Stimulated activated CD4-positive, alpha-beta T cell treated with anti-CD3 and anti-CD28 coated beads, Interleukin-12 subunit alpha, Interleukin-12 subunit beta, amount 100 ng/mL, for 48 hours (primary cell): ENCODE measurements around the gene ZNF441.
"Not testable (repeated sequence)": the region's sequence is repeated elsewhere in the genome, so short reads cannot be mapped to it uniquely, and the experiment has no call there.

Experiments used
- DNase-seq, 3 donors: peaks; one replicate each; pipeline ENCODE4 v3.0.0-alpha.2; 2020; ENCODE audit warnings: low read depth in 2 of 3, low spot score in 1 of 3

The ZNF441 gene

DNA sequence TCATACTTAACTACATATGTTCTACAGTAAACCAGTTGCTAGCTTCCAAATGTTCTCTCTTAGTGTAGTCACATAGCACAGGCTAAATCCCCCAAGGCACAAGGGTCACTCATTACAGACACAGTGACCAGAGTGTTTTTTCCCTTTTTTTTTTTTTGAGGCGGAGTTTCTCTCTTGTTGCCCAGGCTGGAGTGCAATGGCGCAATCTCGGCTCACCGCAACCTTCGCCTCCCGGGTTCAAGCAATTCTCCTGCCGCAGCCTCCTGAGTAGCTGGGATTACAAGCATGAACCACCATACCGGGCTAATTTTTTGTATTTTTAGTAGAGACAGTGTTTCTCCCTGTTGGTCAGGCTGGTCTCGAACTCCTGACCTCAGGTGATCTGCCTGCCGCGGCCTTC, 9.9 kb downstream of the ZNF441 start:
- DNase-seq, result not testable (repeated sequence)

DNA sequence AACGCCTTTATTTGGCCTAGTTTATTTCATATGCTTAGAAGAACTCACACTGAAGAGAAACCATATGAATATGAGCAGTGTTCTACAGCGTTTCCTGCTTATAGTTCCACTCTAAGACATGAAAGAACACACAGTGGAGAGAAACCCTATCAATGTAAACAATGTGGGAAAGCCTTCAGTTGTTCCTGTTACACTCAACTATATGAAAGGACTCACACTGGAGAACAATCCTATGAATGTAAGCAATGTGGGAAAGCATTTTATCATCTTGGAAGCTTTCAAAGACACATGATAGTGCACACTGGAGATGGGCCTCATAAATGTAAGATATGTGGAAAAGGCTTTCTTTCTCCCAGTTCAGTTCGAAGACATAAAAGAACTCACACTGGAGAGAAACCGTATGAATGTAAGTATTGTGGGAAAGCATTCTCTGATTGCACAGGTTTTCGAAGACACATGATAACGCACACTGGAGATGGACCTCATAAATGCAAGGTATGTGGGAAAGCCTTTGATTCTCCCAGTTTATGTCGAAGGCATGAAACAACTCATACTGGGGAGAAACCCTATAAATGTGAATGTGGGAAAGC, 13.7 kb downstream of the ZNF441 start:
- DNase-seq, result no peak

DNA sequence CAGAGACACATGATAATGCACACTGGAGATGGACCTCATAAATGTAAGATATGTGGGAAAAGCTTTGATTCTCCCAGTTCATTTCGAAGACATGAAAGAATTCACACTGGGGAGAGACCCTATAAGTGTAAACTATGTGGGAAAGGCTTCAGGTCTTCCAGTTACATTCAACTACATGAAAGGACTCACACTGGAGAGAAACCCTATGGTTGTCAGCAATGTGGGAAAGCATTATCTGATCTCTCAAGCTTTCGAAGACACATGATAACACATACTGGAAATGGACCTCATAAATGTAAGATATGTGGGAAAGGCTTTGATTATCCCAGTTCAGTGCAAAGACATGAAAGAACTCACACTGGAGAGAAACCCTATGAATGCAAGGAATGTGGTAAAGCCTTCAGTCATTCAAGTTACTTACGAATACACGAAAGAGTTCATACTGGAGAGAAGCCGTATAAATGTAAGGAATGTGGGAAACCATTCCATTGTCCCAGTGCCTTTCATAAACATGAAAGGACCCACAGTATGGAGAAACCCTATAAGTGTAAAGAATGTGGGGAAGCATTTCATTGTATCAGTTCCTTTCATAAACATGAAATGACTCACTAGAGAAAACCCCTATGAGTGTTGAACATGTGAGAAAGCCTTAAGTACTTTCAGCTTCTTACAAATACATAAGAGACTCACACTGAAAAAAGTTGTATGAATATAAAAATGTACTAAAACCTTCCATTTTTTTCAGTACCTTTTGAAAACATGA, 14.7 kb downstream of the ZNF441 start:
- no peak for DNase-seq

DNA sequence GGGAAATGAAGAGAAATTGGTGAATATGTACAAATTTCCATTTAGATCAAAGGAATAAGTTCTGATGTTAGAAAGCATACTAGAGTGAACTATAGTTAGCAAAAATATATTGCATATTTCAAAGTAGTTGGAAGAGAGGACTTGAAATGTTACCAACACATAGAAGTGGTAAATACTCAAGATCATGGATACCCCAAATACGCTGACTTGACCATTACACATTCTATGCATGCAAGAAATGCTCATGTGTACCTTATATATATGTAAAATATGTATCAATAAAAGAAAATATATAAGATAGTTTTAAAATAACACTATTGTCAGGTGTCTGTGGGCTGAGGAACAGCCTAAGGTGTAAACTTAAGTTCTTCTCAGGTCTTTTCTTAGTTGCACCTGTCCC, 17.0 kb downstream of the ZNF441 start:
- DNase-seq, result no peak

DNA sequence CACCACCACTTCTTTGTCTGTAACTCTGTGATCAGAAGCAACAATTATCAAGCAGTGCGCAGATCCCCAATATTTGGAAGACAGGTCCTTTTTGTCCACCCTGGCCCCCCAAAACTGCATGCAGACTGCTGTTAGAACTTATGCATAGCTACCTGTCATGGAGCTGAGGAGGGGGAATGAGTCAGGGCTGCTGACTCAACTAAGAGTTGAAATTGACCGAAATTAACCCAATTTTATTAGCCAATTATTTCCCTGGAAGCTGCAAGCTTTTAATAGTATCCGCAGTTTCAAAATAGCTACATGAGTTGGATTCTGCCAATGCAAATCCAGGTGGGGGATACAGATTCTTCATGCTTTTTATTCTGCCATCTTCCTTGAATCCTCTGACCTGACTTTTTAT, 17.6 kb downstream of the ZNF441 start:
- no peak for DNase-seq

DNA sequence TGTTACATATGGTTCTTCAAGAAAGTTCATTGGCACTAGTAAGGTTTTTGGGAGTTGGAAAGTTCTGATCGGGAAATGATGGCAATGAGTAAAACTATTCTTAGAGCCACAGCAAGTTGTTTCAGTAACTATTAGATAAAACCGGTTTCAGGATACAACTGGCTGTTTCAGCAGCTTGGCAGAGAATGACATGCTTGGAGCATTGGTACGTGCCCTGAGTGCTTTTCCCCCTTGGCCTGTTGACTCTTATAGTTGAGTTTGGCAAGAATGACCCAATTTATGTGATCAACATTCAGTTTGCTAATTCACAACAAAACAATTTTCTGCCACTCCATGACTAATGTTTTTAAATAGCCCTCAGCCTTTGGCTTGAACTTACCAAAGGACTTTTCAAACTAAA, 20.7 kb downstream of the ZNF441 start:
- no peak for DNase-seq

DNA sequence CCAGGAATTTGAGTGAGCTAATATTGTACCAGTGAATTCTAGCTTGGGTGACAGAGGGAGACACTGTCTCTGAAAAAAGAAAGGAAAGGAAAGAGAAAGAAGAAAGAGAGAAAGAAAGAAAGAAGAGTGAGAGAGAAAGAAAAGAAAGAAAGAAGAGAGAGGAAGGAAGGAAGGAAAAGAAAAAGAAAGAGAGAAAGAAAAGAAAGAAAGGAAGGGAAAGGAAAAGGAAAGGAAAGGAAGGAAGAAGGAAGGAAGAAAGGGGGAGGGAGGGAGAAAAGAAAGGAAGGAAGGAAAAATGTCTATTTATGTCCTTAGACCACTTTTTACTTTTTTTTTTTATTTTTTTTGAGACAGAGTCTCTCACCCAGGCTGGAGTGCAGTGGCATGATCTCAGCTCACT, 26.1 kb downstream of the ZNF441 start:
- no peak for DNase-seq

DNA sequence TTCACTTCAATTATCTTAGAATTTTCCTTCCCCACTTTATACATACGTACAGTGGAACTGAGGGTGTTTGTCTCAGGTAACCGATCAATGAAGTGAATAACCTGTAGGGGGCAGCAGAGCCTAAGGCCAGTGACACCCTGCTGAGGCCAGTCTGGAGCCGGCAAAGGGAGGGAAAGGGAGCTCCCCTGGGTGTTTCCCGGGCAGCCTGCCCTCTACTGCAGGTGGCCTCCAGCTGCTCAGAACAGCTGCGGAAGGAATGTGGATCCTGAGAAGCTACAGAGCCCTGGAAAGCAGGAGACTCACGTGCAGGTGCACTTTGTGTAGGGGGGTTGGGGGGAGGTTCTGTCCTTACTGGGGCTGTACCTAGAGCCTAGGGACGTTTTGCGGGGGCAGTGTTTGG, 30.7 kb downstream of the ZNF441 start:
- DNase-seq, result peak; percentile 65 to 86 (median 67)

DNA sequence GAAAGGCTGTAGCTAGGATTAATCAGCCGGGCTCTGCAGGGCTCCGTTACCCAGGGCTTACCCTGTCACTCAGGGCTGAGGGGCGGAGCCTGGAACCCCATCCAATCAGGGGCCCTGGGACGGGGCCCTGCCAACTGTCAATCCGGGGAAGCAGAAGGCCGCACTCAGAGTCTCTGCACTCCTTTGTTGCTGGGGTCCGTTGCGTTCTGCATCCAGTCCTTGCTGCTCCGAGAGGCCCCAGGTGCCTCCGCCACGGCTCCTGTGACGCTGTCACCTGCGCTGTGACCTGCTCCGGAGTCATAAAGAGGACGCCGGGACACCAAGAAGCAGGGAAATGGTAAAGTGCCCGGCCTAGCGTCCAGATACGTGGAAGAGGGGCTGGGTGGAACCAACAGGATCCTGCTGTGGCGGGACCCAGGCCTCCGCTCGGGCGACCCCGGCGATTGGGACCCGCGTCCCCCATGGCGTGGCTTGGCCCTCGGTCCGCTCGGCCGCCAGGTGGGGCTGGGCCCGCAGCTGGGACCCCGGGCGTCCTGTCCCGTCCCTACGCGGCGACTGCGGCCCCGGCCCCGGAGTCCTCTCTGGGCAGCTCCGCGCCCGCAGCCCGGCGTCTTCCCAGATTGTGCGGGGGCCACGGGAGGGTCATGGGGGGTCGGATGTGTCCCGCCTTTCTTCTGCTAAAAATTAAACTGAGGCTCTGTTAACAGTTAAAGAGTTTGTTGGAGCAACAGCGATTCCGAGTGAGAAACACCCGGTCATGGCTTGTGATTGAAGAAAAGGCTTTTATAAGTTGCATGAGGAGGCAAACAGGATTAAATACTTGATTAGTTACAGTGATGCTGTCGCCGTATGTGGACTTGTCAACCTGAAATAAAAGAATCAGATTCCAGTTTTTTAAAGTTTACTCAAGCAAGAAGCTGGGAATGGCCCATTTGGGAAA, 31.9 kb downstream of the ZNF441 start, which contains the start of gene ZNF491:
ZNF491 (plus strand) TSS at position 133 of the 940 bp plus-strand sequence. CDS start 7,431 bp downstream, outside the sequence.
- DNase-seq, result peak; percentile 76 to 84 (median 78)

DNA sequence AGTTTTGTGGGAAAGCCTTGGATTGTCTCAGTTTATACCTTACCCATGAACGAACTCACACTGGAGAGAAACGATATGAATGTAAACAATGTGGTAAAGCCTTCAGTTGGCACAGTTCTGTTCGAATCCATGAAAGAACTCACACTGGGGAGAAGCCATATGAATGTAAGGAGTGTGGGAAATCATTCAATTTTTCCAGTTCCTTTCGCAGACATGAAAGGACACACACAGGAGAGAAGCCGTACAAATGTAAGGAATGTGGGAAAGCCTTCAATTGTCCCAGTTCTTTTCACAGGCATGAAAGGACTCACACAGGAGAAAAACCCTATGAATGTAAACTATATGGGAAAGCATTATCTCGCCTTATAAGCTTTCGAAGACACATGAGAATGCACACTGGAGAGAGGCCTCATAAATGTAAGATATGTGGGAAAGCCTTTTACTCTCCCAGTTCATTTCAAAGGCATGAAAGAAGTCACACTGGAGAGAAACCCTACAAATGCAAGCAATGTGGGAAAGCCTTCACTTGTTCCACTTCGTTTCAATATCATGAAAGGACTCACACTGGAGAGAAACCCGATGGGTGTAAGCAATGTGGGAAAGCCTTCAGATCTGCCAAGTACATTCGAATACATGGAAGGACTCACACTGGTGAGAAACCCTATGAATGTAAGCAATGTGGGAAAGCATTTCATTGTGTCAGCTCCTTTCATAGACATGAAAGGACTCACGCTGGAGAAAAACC, 39.7 kb downstream of the ZNF441 start:
- DNase-seq, result no peak

DNA sequence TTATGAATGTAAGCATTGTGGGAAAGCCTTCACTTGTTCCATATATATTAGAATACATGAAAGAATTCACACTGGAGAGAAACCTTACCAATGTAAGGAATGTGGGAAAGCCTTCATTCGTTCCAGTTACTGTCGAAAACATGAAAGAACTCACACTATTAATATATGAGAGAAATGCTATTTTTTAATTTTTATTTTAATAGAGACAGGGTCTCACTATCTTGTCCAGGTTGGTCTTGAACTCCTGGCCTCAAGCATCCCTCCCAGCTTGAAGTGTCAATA, 40.2 kb downstream of the ZNF441 start:
- no peak for DNase-seq

DNA sequence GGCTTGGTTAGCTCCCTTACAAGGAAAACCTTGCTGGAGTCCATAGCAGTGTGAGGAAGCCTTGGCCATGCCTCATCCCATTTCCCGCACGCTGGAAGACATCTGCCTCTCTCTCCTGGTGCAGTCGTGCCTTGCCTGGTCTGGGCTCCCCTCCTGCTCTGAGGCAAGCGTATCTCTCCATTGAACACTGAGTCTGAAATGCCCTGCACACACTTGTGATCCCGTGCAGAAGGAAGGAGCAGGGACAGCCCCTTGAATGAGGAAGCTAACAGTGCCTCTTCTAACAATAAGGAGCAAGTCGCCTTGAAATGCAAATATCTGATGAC, 46.9 kb downstream of the ZNF441 start:
- DNase-seq, result no peak

DNA sequence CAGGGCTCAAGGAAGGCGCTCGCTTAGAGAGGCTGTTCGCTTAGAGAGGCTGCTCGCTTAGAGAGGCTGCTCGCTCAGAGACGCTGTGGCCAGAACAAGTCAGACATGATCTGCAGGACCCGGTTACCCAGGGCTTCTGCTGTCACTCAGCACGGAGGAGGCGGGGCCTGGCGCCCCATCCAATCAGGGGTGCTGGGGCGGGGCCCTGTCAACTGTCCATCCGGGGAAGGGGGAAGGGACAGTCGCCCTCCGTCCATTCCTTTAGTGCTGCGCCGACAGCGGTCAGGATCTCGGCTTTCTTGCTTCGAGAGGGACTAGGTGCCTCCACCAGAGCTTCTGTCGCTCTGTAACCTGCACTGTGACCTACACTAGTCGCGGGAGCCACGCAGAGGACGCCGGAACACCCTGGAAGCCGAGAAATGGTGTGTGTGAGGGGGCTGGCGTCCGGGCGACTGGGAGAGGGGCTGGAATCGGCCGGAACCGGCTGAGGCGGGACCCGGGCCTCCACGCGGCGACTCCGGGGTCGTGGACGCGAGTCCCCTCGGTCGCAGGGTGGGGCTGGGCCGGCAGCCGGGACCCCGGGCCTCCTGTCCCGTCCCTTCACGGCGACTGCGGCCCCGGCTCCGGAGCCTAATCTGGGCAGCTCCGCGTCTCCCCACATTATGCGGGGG, 47.4 kb downstream of the ZNF441 start, which contains the start of gene ZNF440:
ZNF440 (plus strand) TSS at position 245 of the 671 bp plus-strand sequence; CDS start at position 420, 175 bp downstream.
- peak; percentile 78 to 87 (median 87) for DNase-seq

DNA sequence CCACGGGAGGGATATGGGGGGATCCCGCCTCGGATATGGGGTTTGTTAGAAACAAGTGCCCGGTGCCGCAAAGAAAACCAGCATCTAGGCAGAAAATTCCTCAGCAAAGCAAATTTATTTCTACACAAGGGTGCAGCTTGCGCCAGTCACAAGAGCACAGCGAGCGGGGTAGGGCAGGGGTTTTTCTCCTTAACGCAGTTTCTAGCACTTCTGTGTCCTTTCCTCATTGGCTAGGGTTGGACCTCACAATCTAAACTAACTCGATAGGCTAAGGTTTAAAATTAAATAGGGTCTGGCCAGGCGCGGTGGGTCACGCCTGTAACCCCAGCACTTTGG, 47.9 kb downstream of the ZNF441 start:
- DNase-seq, result no peak

DNA sequence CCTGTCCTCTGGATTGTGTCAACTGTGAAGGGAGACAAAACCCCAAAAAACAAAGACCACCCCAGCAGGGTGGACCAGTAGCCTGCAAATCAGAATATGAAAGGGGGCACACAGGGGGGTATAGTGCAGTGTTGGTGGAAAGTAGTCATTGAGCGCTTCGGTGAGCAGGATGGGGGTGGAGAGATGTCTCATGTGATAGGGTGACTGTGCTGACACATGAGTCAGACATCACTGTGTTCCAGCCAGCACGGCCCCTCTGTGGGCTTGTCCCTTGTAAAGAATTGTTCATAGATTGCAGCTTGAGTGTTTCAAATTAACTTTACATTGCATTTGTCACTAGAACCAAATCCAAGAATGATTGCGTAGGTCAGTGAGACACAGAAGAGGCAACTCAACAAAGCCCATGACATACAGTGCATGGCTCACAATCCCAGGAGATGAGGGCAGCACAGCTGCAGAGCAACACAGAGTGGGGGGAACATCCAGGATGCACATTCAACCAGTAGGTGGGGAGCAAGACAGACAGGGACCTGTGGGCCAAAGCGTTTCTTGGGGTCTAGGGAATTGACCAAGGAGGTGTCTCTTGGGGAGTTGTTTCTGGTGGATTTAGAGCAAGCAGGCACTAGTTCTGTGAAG, 54.8 kb downstream of the ZNF441 start:
- DNase-seq, result no peak

DNA sequence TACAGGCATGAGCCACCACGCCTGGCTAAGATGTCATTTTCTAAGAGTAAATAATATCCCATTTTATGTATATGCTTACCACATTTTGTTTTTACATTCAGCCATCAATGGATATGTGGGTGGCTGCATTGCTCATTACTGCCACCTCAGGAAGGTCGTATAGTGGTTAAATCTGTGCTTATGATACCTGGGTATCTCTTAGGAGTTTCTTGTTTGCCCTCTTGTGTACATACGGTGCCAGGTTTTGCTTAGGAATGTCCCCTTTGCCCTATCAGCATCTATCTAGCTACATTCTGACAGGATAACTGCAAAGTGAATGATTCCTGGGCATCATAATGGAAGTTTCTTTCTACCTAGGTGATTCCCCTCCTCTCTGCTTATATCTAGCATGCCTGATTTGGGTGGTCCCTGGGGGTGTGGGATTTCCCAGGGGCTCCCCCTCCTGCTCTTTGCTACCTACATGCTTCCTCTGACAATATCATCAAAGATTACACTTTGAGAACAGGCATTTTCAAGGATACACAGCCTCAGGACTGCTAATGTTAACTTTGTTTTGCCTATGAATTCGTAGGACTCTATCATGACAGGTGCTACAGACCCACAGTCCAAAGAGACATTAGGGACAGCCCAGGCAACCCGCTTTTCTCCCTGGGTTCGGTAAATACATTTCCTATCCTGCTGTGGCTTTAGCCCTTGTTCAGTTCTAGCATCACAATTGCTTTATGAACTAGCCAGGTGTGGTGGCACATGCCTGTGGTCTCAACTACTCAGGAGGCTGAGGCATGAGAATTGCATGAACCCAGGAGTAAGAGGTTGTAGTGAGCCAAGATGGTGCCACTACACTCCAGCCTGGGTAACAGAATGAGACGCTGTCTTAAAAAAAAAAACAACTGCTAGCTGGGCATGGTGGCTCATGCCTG, 62.4 kb downstream of the ZNF441 start:
- DNase-seq, result not testable (repeated sequence)

DNA sequence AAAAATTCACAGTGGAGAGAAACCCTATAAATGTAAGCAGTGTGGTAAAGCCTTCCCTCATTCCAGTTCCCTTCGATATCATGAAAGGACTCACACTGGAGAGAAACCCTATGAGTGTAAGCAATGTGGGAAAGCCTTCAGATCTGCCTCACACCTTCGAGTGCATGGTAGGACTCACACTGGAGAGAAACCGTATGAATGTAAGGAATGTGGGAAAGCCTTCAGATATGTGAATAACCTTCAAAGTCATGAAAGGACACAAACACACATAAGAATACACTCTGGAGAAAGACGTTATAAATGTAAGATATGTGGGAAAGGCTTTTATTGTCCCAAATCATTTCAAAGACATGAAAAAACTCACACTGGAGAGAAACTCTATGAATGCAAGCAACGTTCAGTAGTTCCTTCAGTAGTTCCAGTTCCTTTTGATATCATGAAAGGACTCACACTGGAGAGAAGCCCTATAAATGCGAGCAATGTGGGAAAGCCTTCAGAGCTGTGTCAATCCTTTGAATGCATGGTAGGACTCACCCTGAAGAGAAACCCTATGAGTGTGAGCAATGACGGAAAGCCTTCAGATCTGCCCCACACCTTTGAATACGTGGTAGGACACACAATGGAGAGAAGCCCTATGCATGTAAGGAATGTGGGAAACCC, 65.6 kb downstream of the ZNF441 start:
- no peak for DNase-seq

DNA sequence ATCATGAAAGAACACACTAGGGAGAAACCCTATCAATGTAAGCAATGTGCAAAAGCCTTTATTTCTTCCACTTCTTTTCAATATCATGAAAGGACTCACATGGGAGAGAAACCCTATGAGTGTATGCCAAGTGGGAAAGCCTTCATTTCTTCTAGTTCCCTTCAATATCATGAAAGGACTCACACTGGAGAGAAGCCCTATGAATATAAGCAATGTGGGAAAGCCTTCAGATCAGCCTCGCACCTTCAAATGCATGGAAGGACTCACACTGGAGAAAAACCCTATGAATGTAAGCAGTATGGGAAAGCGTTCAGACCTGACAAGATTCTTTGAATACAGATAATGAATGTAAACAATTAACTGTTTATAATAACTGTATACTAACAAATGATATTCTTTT, 66.7 kb downstream of the ZNF441 start:
- no peak for DNase-seq
